ENCODE measurements around the gene NPEPPS.
"Not testable (repeated sequence)": the region's sequence is repeated elsewhere in the genome, so short reads cannot be mapped to it uniquely, and the experiment has no call there.

DNA sequence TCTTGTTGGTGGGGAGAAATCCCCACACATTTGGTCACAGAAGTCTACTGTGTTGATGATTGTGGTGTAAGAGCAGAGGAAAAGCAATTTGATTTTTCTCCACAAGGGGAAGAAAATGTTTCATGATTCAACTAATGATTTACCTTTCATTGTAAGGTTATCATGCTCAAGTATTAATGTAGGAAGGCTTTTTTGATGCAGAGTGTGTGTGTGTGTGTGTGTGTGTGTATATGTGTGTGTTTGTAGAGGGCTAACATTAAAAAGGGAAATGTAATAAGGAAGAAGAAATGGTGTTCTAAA, 31.4 kb downstream of the NPEPPS start:
- TF ChIP-seq, protein P1, sequence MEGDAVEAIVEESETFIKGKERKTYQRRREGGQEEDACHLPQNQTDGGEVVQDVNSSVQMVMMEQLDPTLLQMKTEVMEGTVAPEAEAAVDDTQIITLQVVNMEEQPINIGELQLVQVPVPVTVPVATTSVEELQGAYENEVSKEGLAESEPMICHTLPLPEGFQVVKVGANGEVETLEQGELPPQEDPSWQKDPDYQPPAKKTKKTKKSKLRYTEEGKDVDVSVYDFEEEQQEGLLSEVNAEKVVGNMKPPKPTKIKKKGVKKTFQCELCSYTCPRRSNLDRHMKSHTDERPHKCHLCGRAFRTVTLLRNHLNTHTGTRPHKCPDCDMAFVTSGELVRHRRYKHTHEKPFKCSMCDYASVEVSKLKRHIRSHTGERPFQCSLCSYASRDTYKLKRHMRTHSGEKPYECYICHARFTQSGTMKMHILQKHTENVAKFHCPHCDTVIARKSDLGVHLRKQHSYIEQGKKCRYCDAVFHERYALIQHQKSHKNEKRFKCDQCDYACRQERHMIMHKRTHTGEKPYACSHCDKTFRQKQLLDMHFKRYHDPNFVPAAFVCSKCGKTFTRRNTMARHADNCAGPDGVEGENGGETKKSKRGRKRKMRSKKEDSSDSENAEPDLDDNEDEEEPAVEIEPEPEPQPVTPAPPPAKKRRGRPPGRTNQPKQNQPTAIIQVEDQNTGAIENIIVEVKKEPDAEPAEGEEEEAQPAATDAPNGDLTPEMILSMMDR (IDR thresholded peaks at IDR 0.05; ENCODE audit: extremely low read depth in 1 of 2, insufficient read depth in 1 of 2, low read depth in 1 of 2, low read length in 2 of 2): not testable (repeated sequence)
- TF ChIP-seq POLR2AphosphoS5 (IDR thresholded peaks at IDR 0.05; ENCODE audit: insufficient read depth, low read depth, low read length); JUN (IDR thresholded peaks at IDR 0.05; ENCODE audit: borderline replicate concordance, insufficient read depth, insufficient read length, low read depth); POLR2A (IDR thresholded peaks at IDR 0.05; ENCODE audit: low read depth, low read length); MYC (IDR thresholded peaks at IDR 0.05; ENCODE audit: low read depth, low read length); EZH2 (IDR thresholded peaks at IDR 0.05; ENCODE audit: borderline replicate concordance, low read depth, low read length, severe bottlenecking); GATA2 (IDR thresholded peaks at IDR 0.05; ENCODE audit: insufficient read depth, insufficient read length, low read depth, low read length); FOS (IDR thresholded peaks at IDR 0.05; ENCODE audit: borderline replicate concordance, insufficient read depth, low read length): not testable (repeated sequence)
- TF ChIP-seq, protein P2, sequence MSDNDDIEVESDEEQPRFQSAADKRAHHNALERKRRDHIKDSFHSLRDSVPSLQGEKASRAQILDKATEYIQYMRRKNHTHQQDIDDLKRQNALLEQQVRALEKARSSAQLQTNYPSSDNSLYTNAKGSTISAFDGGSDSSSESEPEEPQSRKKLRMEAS (IDR thresholded peaks at IDR 0.05; ENCODE audit: insufficient read depth, insufficient read length): not testable (repeated sequence)

Data from endothelial cell of umbilical vein (primary cell).